Inflammatory macrophage treated with lipopolysaccharide for 1 hour (primary cell): Measurements from ENCODE around the gene CCDC184.
A peak's percentile ranks its signal among the peaks of the same experiment; 100 is the strongest.
"Not testable (repeated sequence)": the region's sequence is repeated elsewhere in the genome, so short reads cannot be mapped to it uniquely, and the experiment has no call there.

Experiments used
- DNase-seq, 2 donors: peaks; one replicate each; pipeline ENCODE4 v3.0.0-alpha.2; 2020 to 2022

CCDC184 gene

DNA sequence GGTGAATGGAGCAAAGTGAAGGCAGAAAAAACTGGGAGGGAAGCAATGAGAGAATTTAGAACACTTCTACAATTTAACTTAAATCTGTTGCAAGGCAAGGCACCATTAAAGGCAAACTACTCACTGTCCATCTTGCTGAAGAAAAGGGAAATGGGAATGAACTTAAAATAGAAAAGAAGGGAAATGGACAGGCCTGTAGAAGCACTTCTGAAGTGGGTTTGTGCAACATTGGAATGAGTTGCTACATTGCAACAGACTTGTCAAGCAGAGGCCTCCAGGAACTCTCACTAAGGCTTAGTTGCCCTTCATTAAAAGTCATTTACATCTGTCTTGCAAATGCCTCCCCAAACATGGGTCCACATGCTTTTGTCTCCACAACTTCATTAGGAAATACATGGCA is 33.3 kb downstream of the CCDC184 start:
- peak; percentile 76 to 85 for DNase-seq

DNA sequence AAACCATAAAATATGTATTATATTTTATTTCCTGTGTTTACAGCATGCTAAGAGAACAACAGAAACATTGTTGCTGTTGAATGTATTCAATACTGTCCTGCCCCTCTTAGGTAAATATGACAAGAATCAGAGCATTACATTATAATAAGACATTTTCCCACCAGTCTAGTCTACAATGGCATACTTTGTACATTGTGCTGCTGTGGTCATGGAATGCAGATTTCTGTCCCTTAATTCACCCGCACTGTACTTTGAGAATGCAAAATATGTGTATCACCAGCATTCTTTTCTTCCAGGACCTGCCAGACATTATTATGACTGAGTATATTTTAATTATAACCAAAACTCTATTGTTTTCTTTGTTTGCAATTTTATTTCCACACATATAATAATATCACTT is 36.2 kb downstream of the CCDC184 start:
- no peak for DNase-seq

GRCh38 chr12:48220701-48221100 is 37.3 kb downstream of the CCDC184 start:
- DNase-seq: no peak

- DNase-seq: no peak
These were observed 38.2 kb downstream of the CCDC184 start for GRCh38 chr12:48221645-48222044.

GRCh38 chr12:48224533-48224932 is 41.1 kb downstream of the CCDC184 start:
- not testable (repeated sequence) for DNase-seq

DNA sequence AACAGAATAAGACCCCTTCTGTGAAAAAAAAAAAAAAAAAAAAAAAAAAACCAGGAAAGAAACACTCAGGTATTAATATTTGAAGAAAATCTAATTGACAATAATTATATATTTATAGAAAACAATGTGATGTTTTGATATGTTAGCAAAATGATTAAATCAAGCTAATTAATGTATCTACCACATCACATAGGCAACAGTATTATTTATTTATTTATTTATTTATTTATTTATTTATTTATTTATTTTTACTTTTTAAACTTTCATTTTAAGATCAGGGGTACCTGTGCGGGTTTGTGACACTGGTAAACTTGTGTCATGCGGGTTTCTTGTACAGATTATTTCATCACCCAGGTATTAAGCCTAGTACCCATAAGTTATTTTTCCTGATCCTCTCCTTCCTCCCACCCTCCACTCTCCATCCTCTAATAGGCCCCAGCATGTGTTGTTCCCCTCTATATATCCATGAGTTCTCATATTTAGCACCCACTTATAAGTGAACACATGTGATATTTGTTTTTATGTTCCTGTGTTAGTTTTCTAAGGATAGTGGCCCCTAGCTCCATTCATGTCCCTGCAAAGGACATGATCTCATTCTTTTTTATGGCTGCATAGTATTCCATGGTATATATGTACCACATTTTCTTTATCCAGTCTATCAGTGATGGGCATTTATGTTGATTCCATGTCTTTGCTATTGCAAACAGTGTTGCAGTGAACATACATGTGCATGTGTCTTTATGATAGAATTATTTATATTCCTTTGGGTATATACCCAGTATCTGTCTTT is 47.9 kb downstream of the CCDC184 start:
- DNase-seq: not testable (repeated sequence)
